Left lung (tissue), 10 donors: ENCODE measurements around the gene LRFN2. TPM values are rescaled to one million over a fixed set of nuclear protein-coding genes. Genes with fewer than 3 reads are reported as not detected.

Experiments used
- ATAC-seq: fragments of 200-7000 bp; cut with Tn5 transposase; one replicate; pipeline ENCODE4 v1.9.1; 2020; ENCODE audit warnings: moderate library complexity
- DNase-seq, 4 donors: peaks; one replicate each; pipeline ENCODE4 v3.0.0-alpha.2; 2013 to 2020
- H3K27ac ChIP-seq, 2 donors: fragments of 200-600 bp; sonication (generic) in 1 of 2; one replicate each; pipeline versions ENCODE4 v1.5.0 to v1.8.0; 2020 to 2021
- H3K27me3 ChIP-seq, 2 donors: fragments of 200-600 bp; sonication (generic) in 1 of 2; one replicate each; pipeline versions ENCODE4 v1.5.0 to v1.8.0; 2020 to 2021
- H3K36me3 ChIP-seq, 2 donors: fragments of 200-600 bp; sonication (generic) in 1 of 2; one replicate each; pipeline versions ENCODE4 v1.5.0 to v1.8.0; 2020 to 2021
- H3K4me1 ChIP-seq, 2 donors: fragments of 200-600 bp; one replicate each; pipeline ENCODE4 v1.8.0; 2021
- H3K4me3 ChIP-seq, 2 donors: fragments of 200-600 bp; sonication (generic) in 1 of 2; one replicate each; pipeline versions ENCODE4 v1.5.0 to v1.8.0; 2020 to 2021; ENCODE audit warnings: mild to moderate bottlenecking in 1 of 2
- H3K9me3 ChIP-seq, 2 donors: fragments of 200-600 bp; sonication (generic) in 1 of 2; one replicate each; pipeline versions ENCODE4 v1.5.0 to v1.8.0; 2020 to 2021
- intact Hi-C, 2 donors: fragments of 100-400 bp; cut with DNase I; formaldehyde crosslinking; loops; one replicate each; pipeline versions ENCODE4 v1.11.2 to v1.14.2; 2022
- polyA plus RNA-seq, 6 donors: library from polyadenylated mRNA; unstranded; fragments of 120-200 nt; gene quantifications; one replicate each; pipeline ENCODE4 v1.2.1, GENCODE V29; 2013; ENCODE audit not compliant: insufficient read length in 6 of 6
- total RNA-seq, 2 donors: library from RNA; stranded (reverse); fragmentation: NEBNext Ultra II Directional; extraction: Animal tissue kit (Norgen Biotek cat#: 25700); gene quantifications; one replicate each; pipeline ENCODE4 v1.2.1, GENCODE V29; 2021
- TF ChIP-seq, protein P1 (sequence below), 2 donors: fragments of 200-600 bp; sonication (generic) in 1 of 2; IDR thresholded peaks; one replicate each; pipeline versions ENCODE4 v1.5.0 to v1.8.0; 2021; ENCODE audit warnings: antibody characterized with exemption in 2 of 2
- donor health status: DM: no; HTN: yes; CAD: no.
- donor health status: DM: no; HTN: no; CAD: no.

LRFN2 gene
- total and polyA plus RNA-seq, 8 donors = 0.05 to 0.18 (median 0.11) TPM; not detected in 2

DNA sequence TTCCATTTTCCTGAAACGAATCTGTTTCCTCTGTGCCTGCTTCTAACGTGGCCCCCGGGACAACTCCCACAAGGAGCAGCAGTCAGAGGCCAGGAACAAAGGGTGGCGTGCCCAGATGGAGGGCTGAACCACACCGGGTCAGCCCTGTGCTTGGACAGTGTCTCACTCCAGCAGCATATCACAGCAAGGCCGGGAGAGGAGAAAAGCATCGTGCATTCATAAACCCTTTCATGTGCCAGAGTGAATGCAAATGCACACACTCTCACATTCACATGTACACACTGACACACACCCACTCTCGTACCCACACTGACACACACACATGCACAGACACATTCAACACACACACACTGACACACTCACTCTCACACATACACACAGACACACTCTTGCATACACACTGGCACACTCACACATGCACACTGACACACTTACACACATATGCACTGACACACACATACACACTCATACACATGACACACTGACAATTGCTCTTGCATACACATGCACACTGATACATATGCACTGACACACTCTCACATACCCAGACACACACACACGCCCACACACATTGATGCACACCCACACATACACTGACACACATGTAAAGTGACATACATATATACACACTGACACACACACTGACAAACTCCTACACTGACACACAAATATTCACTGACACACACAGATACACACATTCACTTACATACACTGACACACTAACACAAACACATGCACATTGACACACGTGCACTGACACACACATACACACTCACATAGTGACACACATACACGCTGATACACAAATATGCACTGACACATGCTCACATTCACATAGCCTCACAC lies 237.0 kb downstream of the LRFN2 start:
- Histone ChIP-seq H3K36me3 (no peaks in the 10 kb centered on the region), H3K27me3 (peaks cover 0 to 5% of the 10 kb centered on the region in 2 donors), H3K4me1 (no peaks in the 10 kb centered on the region), H3K27ac (no peak overlapping the region), H3K4me3 (no peak overlapping the region), H3K9me3 (no peaks in the 10 kb centered on the region)
- ATAC-seq = no peak
- no peak for DNase-seq
- intact Hi-C loops = no loop called here
- TF ChIP-seq, protein P1, sequence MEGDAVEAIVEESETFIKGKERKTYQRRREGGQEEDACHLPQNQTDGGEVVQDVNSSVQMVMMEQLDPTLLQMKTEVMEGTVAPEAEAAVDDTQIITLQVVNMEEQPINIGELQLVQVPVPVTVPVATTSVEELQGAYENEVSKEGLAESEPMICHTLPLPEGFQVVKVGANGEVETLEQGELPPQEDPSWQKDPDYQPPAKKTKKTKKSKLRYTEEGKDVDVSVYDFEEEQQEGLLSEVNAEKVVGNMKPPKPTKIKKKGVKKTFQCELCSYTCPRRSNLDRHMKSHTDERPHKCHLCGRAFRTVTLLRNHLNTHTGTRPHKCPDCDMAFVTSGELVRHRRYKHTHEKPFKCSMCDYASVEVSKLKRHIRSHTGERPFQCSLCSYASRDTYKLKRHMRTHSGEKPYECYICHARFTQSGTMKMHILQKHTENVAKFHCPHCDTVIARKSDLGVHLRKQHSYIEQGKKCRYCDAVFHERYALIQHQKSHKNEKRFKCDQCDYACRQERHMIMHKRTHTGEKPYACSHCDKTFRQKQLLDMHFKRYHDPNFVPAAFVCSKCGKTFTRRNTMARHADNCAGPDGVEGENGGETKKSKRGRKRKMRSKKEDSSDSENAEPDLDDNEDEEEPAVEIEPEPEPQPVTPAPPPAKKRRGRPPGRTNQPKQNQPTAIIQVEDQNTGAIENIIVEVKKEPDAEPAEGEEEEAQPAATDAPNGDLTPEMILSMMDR (IDR thresholded peaks at IDR 0.05) = no peak

DNA sequence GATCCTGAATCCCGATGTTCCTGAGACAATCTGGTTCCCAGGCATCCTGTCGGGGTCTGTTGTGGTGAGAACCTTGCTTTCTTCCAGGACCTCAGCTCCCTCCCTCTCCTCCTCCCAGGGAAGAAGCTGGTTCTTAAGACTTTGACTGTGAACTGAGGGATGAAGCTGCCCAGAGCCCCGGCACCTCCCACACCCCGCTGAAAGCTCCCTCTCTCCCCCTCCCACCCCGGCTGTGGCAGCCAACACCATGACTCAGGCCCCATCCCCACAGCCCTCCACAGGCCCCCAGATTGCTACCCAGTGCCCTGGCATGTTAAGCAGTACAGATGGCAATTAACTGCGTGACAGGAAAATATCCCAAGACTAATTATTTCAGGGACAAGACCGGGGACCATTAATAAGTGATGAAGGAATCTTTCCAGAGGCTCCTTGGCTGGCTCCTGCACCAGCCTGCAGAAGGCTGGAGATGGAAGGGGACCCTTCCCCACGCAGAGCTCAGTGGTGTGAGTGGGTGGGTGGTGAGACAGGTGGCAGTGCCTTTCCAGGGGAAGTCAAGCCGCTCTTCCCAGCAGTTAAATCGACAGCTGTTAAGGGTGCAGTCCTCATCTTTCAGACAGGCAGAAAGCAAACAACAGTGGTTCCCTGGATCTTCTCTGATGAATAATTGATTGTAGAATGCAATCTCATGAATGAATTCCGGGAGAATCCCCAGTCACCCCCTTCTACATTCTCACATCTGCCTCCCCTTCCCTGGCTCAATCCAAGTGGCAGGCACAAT lies 237.9 kb downstream of the LRFN2 start:
- intact Hi-C loops = no loop called here
- peaks cover 0 to 5% of the 10 kb centered on the region in 2 donors for H3K27me3 ChIP-seq
- peak; percentile 38 for ATAC-seq
- no peak overlapping the region for H3K27ac ChIP-seq
- TF ChIP-seq, protein P1 (IDR thresholded peaks at IDR 0.05) = no peak
- DNase-seq = no peak
- no peaks in the 10 kb centered on the region for H3K4me1 ChIP-seq
- H3K9me3 ChIP-seq = no peaks in the 10 kb centered on the region
- H3K4me3 ChIP-seq = no peak overlapping the region
- H3K36me3 ChIP-seq = no peaks in the 10 kb centered on the region

DNA sequence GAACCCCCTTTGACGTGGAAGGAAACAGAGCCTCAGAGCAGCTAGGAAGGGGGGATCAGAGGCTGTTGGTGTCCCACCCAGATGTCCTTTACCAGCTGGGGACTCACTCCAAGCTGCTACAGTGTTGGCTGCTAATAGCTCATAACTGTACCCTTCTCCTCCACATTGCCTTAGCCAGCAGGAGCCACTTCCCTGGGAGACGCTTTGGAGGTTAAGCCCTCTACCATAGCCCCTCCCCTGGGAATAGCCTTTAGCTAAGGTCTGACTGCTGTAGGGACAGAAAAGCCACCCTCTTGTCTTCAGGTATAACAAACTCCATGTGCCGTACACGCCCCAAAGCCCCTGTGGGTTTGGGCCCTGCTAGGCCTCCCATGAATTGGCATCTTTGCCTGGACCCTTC lies 238.6 kb downstream of the LRFN2 start:
- ATAC-seq (no peak), DNase-seq (no peak)
- intact Hi-C loops = no loop called here
- Histone ChIP-seq H3K36me3 (no peaks in the 10 kb centered on the region), H3K9me3 (no peaks in the 10 kb centered on the region), H3K27ac (no peak overlapping the region), H3K4me3 (no peak overlapping the region), H3K27me3 (peaks cover 0 to 5% of the 10 kb centered on the region in 2 donors), H3K4me1 (no peaks in the 10 kb centered on the region)
- TF ChIP-seq, protein P1 (IDR thresholded peaks at IDR 0.05) = no peak

DNA sequence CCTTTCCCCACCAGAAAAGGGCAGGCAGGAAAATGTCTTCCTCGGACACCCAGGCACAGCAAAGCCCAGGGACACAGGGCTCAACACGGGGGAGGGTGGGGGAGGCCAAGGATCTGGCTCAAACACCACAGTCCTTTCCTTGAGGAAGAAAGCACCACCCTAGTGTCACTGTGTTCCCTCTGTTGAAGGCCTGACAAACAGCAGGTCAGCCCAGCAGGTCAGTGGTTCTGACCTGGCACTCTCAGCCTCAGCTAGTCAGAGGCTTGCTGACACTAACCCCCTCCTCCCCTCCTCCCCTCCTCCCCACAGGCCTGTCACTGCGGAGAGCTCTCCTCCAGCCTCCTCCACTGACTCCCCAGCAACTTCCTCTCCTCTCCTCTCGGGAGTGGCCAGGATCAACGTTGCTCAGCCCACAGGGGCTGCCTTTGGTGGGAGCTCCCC lies 239.6 kb downstream of the LRFN2 start:
- H3K4me3 ChIP-seq = no peak overlapping the region
- no peaks in the 10 kb centered on the region for H3K4me1 ChIP-seq
- peaks cover 0 to 5% of the 10 kb centered on the region in 2 donors for H3K27me3 ChIP-seq
- ATAC-seq (no peak), DNase-seq (no peak)
- no peaks in the 10 kb centered on the region for H3K9me3 ChIP-seq
- no peak overlapping the region for H3K27ac ChIP-seq
- no peaks in the 10 kb centered on the region for H3K36me3 ChIP-seq
- TF ChIP-seq, protein P1 (IDR thresholded peaks at IDR 0.05) = no peak
- intact Hi-C loops = no loop called here

DNA sequence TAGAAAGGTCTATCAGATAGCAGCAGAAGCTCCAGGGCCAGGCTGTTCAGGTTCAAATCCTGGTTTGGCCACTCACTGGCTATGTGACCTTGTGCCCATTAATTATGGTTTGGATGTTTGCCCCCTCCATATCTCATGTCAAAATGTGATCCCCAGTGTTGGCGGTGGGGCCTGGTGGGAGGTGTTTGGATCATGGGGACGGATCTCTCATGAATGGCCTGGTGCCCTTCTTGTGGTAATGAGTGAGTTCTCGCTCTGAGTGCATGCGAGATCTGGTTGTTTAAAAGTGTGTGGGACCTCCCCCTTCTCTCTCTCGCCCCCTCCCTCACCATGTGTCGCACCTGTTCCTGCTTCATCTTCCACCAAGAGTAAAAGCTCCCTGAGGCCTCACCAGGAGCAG lies 240.9 kb downstream of the LRFN2 start:
- no peak for ATAC-seq
- DNase-seq = no peak
- H3K36me3 ChIP-seq = no peaks in the 10 kb centered on the region
- H3K4me1 ChIP-seq = no peaks in the 10 kb centered on the region
- H3K4me3 ChIP-seq = no peak overlapping the region
- H3K27ac ChIP-seq = no peak overlapping the region
- H3K27me3 ChIP-seq = peaks cover 0 to 5% of the 10 kb centered on the region in 2 donors
- TF ChIP-seq, protein P1 (IDR thresholded peaks at IDR 0.05) = no peak
- H3K9me3 ChIP-seq = no peaks in the 10 kb centered on the region
- intact Hi-C loops = no loop called here
